Endothelial cell of umbilical vein (primary cell): ENCODE measurements around the gene VPREB3. TPM values are rescaled to one million over a fixed set of nuclear protein-coding genes. Genes with fewer than 3 reads are reported as not detected.

Source experiments
- BruUV-seq: library from RNA; stranded (reverse); fragments of 400-500 nt; replicated peaks from 2 replicates; lab custom pipeline; 2021; lab: Mats Ljungman, UMichigan
- CTCF ChIA-PET: fragments of 300-600, 350-600 bp; sonication (Branson Sonifier 250); formaldehyde crosslinking; loops from one replicate; lab custom pipeline; 2021; ENCODE audit warnings: antibody characterized with exemption, inconsistent platforms; lab: Charles Lee
- POLR2A ChIA-PET: fragments of 300-600, 350-600 bp; sonication (Branson Sonifier 250); formaldehyde crosslinking; loops from one replicate; lab custom pipeline; 2021; ENCODE audit warnings: antibody characterized with exemption, inconsistent platforms; lab: Charles Lee
- DNase-seq: peaks from one replicate; pipeline ENCODE4 v3.0.0-alpha.2; 2011; ENCODE audit warnings: low read depth, low spot score
- FAIRE-seq: peaks from 2 replicates; lab custom pipeline; 2011; peaks lifted over from hg19 to GRCh38; lab: Jason Lieb, UNC
- H2AFZ ChIP-seq: 2 replicates; pipeline ENCODE4 v1.6.0; 2012; ENCODE audit warnings: low read depth, low read length, control low read depth, inconsistent platforms
- H3K27ac ChIP-seq: 2 replicates; pipeline ENCODE4 v1.5.1; 2011; ENCODE audit warnings: low read depth, mild to moderate bottlenecking, control low read depth, low read length, moderate library complexity; ENCODE audit not compliant: insufficient read depth
- H3K27me3 ChIP-seq, 2 experiments: 2 replicates each; pipeline versions ENCODE4 v1.6.0 to v1.6.1; 2011; ENCODE audit warnings: low read length in 2 of 2, mixed read lengths in 1 of 2; ENCODE audit not compliant: control insufficient read depth in 2 of 2, insufficient read depth in 2 of 2
- H3K36me3 ChIP-seq, 2 experiments: 2 replicates in 1 of 2; 3 replicates in 1 of 2; pipeline ENCODE4 v1.5.1; 2011; ENCODE audit warnings: low read length in 2 of 2, mild to moderate bottlenecking in 1 of 2, moderate library complexity in 1 of 2; ENCODE audit not compliant: control insufficient read depth in 2 of 2, insufficient read depth in 2 of 2; ENCODE audit errors: extremely low read depth in 1 of 2
- H3K4me1 ChIP-seq: 3 replicates; pipeline ENCODE4 v1.5.1; 2011; ENCODE audit warnings: mild to moderate bottlenecking, low read length; ENCODE audit not compliant: control insufficient read depth, insufficient read depth; ENCODE audit errors: extremely low read depth
- H3K4me2 ChIP-seq: 2 replicates; pipeline ENCODE4 v1.6.1; 2011; ENCODE audit warnings: low read length, control low read depth, mixed read lengths; ENCODE audit not compliant: insufficient read depth
- H3K4me3 ChIP-seq, 3 experiments: fragments of 200-600 bp in 1 of 3; sonication (generic), shearing (Covaris generic) in 1 of 3; replicated peaks in 1 of 3; 2 replicates each; pipeline ENCODE4 v1.5.1; 2011 to 2016; ENCODE audit warnings: control low read depth in 3 of 3, low read length in 3 of 3, mild to moderate bottlenecking in 2 of 3, inconsistent platforms in 1 of 3, low read depth in 1 of 3, moderate library complexity in 1 of 3; ENCODE audit not compliant: insufficient read depth in 1 of 3
- H3K79me2 ChIP-seq: 2 replicates; pipeline ENCODE4 v1.6.0; 2012; ENCODE audit warnings: low read length, inconsistent platforms; ENCODE audit not compliant: control insufficient read depth, insufficient read depth
- H3K9ac ChIP-seq: replicated peaks from 2 replicates; pipeline ENCODE3; 2011; ENCODE audit warnings: low read length, control low read depth; ENCODE audit not compliant: insufficient read depth; ENCODE audit errors: extremely low read depth
- H3K9me1 ChIP-seq: replicated peaks from 3 replicates; pipeline ENCODE4 v1.6.0; 2011; ENCODE audit warnings: mild to moderate bottlenecking, low read length; ENCODE audit not compliant: control insufficient read depth, insufficient read depth; ENCODE audit errors: extremely low read depth
- H3K9me3 ChIP-seq: replicated peaks from 2 replicates; pipeline ENCODE4 v1.5.1; 2012; ENCODE audit warnings: low read length, inconsistent platforms; ENCODE audit not compliant: control insufficient read depth, insufficient read depth
- H4K20me1 ChIP-seq: replicated peaks from 2 replicates; pipeline ENCODE3; 2011; ENCODE audit warnings: mild to moderate bottlenecking, low read length; ENCODE audit not compliant: control insufficient read depth, insufficient read depth; ENCODE audit errors: extremely low read depth
- EZH2 ChIP-seq: IDR thresholded peaks from 2 replicates; pipeline ENCODE4 v1.6.1; 2012; ENCODE audit warnings: borderline replicate concordance, low read depth, mild to moderate bottlenecking, moderate library complexity, low read length, inconsistent platforms; ENCODE audit not compliant: severe bottlenecking
- FOS ChIP-seq: IDR thresholded peaks from 2 replicates; pipeline ENCODE4 v1.6.1; 2011; ENCODE audit warnings: mild to moderate bottlenecking, low read length, moderate library complexity, borderline replicate concordance; ENCODE audit not compliant: insufficient read depth
- GATA2 ChIP-seq: IDR thresholded peaks from 2 replicates; pipeline ENCODE4 v1.7.0; 2011; ENCODE audit warnings: low read depth, mild to moderate bottlenecking, moderate library complexity, mixed read lengths, low read length; ENCODE audit not compliant: insufficient read length, insufficient read depth
- JUN ChIP-seq: IDR thresholded peaks from 2 replicates; pipeline ENCODE4 v1.6.1; 2011; ENCODE audit warnings: borderline replicate concordance, low read depth; ENCODE audit not compliant: insufficient read length, insufficient read depth
- MYC ChIP-seq: IDR thresholded peaks from one replicate; pipeline ENCODE4 v1.6.1; 2011; ENCODE audit warnings: mild to moderate bottlenecking, low read depth, low read length
- POLR2A ChIP-seq: IDR thresholded peaks from 2 replicates; pipeline ENCODE4 v1.6.1; 2012; ENCODE audit warnings: low read depth, mild to moderate bottlenecking, control low read depth, low read length
- POLR2AphosphoS5 ChIP-seq: IDR thresholded peaks from 2 replicates; pipeline ENCODE4 v1.6.1; 2012; ENCODE audit warnings: low read depth, mild to moderate bottlenecking, control low read depth, low read length, moderate library complexity; ENCODE audit not compliant: insufficient read depth
- dilution Hi-C: fragments of 300-500 bp; cut with MboI; formaldehyde crosslinking; loops from one replicate; pipeline ENCODE4 v1.15.0; 2019; ENCODE audit warnings: low sequenced_read_pairs; ENCODE audit not compliant: extremely low pct_ligation_motif_present
- intact Hi-C: fragments of 100-400 bp; cut with micrococcal nuclease; formaldehyde crosslinking; loops from one replicate; pipeline ENCODE4 v1.10.0; 2022
- polyA plus RNA-seq, 4 experiments: library from polyadenylated mRNA; depleted of rRNA in 3 of 4; stranded (reverse) in 3 of 4; unstranded in 1 of 4; fragments of >200 nt; gene quantifications; 2 replicates each; pipeline versions ENCODE4 v1.2.1 to v1.2.3, GENCODE V29; 2011 to 2012; ENCODE audit warnings: missing spikeins in 1 of 4
- total RNA-seq: library from RNA; stranded (reverse); gene quantifications from 2 replicates; pipeline ENCODE4 v1.2.3, GENCODE V29; 2021
- TF ChIP-seq, protein P1 (sequence below): IDR thresholded peaks from 2 replicates; pipeline ENCODE4 v1.6.1; 2011; ENCODE audit not compliant: insufficient read depth, insufficient read length
- TF ChIP-seq, protein P2 (sequence below), 2 donors: IDR thresholded peaks; 1 replicate in 1 of 2; 2 replicates in 1 of 2; pipeline ENCODE4 v1.5.1; 2011; ENCODE audit warnings: low read length in 2 of 2, mild to moderate bottlenecking in 2 of 2, moderate library complexity in 2 of 2, control low read depth in 1 of 2, inconsistent platforms in 1 of 2, low read depth in 1 of 2; ENCODE audit not compliant: insufficient read depth in 1 of 2; ENCODE audit errors: extremely low read depth in 1 of 2

Gene VPREB3
- total and polyA plus RNA-seq, 2 donors (not counting 3 experiments of a cell fraction or from before 2014, with no cell fraction given), result not detected

GRCh38 chr22:23745791-23746190, 8.4 kb downstream of the VPREB3 start:
- H3K4me1 ChIP-seq, result peaks cover 10% of the 10 kb centered on the region
- H3K36me3 ChIP-seq, result peaks cover 5 to 23% of the 10 kb centered on the region in 2 experiments
- ChIA-PET CTCF (interaction anchor here (1.0 to 1.2 kb wide), 3 partner anchors 8 to 104 kb away, joined by 3 to 7 read pairs (median 4); no protein-coding TSS in a partner anchor), POLR2A (no interaction called here)
- H3K27ac ChIP-seq, result no peak overlapping the region
- no peaks in the 10 kb centered on the region for H3K79me2 ChIP-seq
- no peak overlapping the region for H3K9ac ChIP-seq
- no peaks in the 10 kb centered on the region for H3K9me3 ChIP-seq
- DNase-seq, result no peak
- H2AFZ ChIP-seq, result no peak overlapping the region
- BruUV-seq, result no TSS peak
- intact Hi-C loops, result no loop called here
- H3K4me3 ChIP-seq, result no peak overlapping the region
- no peak for FAIRE-seq
- H3K27me3 ChIP-seq, result no peaks in the 10 kb centered on the region
- TF ChIP-seq FOS (no peak), GATA2 (no peak), POLR2AphosphoS5 (no peak), POLR2A (no peak), MYC (no peak), EZH2 (no peak), JUN (no peak)
- TF ChIP-seq, protein P1, sequence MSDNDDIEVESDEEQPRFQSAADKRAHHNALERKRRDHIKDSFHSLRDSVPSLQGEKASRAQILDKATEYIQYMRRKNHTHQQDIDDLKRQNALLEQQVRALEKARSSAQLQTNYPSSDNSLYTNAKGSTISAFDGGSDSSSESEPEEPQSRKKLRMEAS, result no peak
- TF ChIP-seq, protein P2, sequence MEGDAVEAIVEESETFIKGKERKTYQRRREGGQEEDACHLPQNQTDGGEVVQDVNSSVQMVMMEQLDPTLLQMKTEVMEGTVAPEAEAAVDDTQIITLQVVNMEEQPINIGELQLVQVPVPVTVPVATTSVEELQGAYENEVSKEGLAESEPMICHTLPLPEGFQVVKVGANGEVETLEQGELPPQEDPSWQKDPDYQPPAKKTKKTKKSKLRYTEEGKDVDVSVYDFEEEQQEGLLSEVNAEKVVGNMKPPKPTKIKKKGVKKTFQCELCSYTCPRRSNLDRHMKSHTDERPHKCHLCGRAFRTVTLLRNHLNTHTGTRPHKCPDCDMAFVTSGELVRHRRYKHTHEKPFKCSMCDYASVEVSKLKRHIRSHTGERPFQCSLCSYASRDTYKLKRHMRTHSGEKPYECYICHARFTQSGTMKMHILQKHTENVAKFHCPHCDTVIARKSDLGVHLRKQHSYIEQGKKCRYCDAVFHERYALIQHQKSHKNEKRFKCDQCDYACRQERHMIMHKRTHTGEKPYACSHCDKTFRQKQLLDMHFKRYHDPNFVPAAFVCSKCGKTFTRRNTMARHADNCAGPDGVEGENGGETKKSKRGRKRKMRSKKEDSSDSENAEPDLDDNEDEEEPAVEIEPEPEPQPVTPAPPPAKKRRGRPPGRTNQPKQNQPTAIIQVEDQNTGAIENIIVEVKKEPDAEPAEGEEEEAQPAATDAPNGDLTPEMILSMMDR (IDR thresholded peaks at IDR 0.05; ENCODE audit: extremely low read depth in 1 of 2, insufficient read depth in 1 of 2, low read depth in 1 of 2, low read length in 2 of 2), result no peak
- no peaks in the 10 kb centered on the region for H4K20me1 ChIP-seq
- H3K9me1 ChIP-seq, result no peaks in the 10 kb centered on the region
- no peak overlapping the region for H3K4me2 ChIP-seq
- dilution Hi-C loops, result no loop called here
